Measurements from ENCODE around the gene PHGDH.
"Not testable (repeated sequence)": the region's sequence is repeated elsewhere in the genome, so short reads cannot be mapped to it uniquely, and the experiment has no call there.

Gene PHGDH

GRCh38 chr1:119772298-119772697 lies 60.6 kb downstream of the PHGDH start:
- Histone ChIP-seq H3K36me3 (ENCODE audit: insufficient read depth, low read length) (no peaks in the 10 kb centered on the region), H3K4me1 (ENCODE audit: insufficient read depth, low read length) (peaks cover 17% of the 10 kb centered on the region), H3K9ac (ENCODE audit: low read depth, low read length) (no peak overlapping the region), H3K9me3 (ENCODE audit: control insufficient read depth, insufficient read depth, low read length) (no peaks in the 10 kb centered on the region)

GRCh38 chr1:119773711-119774241 lies 62.0 kb downstream of the PHGDH start:
- Histone ChIP-seq H3K36me3 (ENCODE audit: insufficient read depth, low read length) (no peaks in the 10 kb centered on the region), H3K4me1 (ENCODE audit: insufficient read depth, low read length) (peaks cover 17% of the 10 kb centered on the region), H3K9ac (ENCODE audit: low read depth, low read length) (no peak overlapping the region), H3K9me3 (ENCODE audit: control insufficient read depth, insufficient read depth, low read length) (no peaks in the 10 kb centered on the region)

- Histone ChIP-seq H3K4me1 (ENCODE audit: insufficient read depth, low read length) (peaks cover 17% of the 10 kb centered on the region), H3K36me3 (ENCODE audit: insufficient read depth, low read length) (no peaks in the 10 kb centered on the region), H3K9ac (ENCODE audit: low read depth, low read length) (no peak overlapping the region), H3K9me3 (ENCODE audit: control insufficient read depth, insufficient read depth, low read length) (no peaks in the 10 kb centered on the region)
Measured at GRCh38 chr1:119774746-119775490, 63.2 kb downstream of the PHGDH start.

GRCh38 chr1:119778359-119778758 lies 66.6 kb downstream of the PHGDH start:
- Histone ChIP-seq H3K36me3 (ENCODE audit: insufficient read depth, low read length) (no peaks in the 10 kb centered on the region), H3K9ac (ENCODE audit: low read depth, low read length) (no peak overlapping the region), H3K4me1 (ENCODE audit: insufficient read depth, low read length) (peaks cover 10% of the 10 kb centered on the region), H3K9me3 (ENCODE audit: control insufficient read depth, insufficient read depth, low read length) (no peaks in the 10 kb centered on the region)

- Histone ChIP-seq H3K36me3 (ENCODE audit: insufficient read depth, low read length) (no peaks in the 10 kb centered on the region), H3K4me1 (ENCODE audit: insufficient read depth, low read length) (peaks cover 4% of the 10 kb centered on the region; the same call in 1 of the 2 replicates), H3K9me3 (ENCODE audit: control insufficient read depth, insufficient read depth, low read length) (no peaks in the 10 kb centered on the region), H3K9ac (ENCODE audit: low read depth, low read length) (no peak overlapping the region)
Measured at GRCh38 chr1:119778886-119779560, 67.3 kb downstream of the PHGDH start.

- Histone ChIP-seq H3K9me3 (ENCODE audit: control insufficient read depth, insufficient read depth, low read length) (no peaks in the 10 kb centered on the region), H3K36me3 (ENCODE audit: insufficient read depth, low read length) (no peaks in the 10 kb centered on the region), H3K9ac (ENCODE audit: low read depth, low read length) (no peak overlapping the region), H3K4me1 (ENCODE audit: insufficient read depth, low read length) (peaks cover 3% of the 10 kb centered on the region; the same call in 1 of the 2 replicates)
Measured at GRCh38 chr1:119779869-119780356, 68.2 kb downstream of the PHGDH start.

- no peaks in the 10 kb centered on the region for H3K9me3 ChIP-seq (ENCODE audit: control insufficient read depth, insufficient read depth, low read length)
- H3K9ac ChIP-seq (ENCODE audit: low read depth, low read length), result no peak overlapping the region
- H3K36me3 ChIP-seq (ENCODE audit: insufficient read depth, low read length), result no peaks in the 10 kb centered on the region
- H3K4me1 ChIP-seq (ENCODE audit: insufficient read depth, low read length), result peaks cover 3% of the 10 kb centered on the region; the same call in 1 of the 2 replicates
Measured at GRCh38 chr1:119781434-119782210, 69.9 kb downstream of the PHGDH start.

GRCh38 chr1:119782631-119783325 lies 71.0 kb downstream of the PHGDH start:
- Histone ChIP-seq H3K36me3 (ENCODE audit: insufficient read depth, low read length) (no peaks in the 10 kb centered on the region), H3K4me1 (ENCODE audit: insufficient read depth, low read length) (peaks cover 3% of the 10 kb centered on the region; the same call in 1 of the 2 replicates), H3K9me3 (ENCODE audit: control insufficient read depth, insufficient read depth, low read length) (no peaks in the 10 kb centered on the region), H3K9ac (ENCODE audit: low read depth, low read length) (no peak overlapping the region)

- H3K4me1 ChIP-seq (ENCODE audit: insufficient read depth, low read length), result peaks cover 3% of the 10 kb centered on the region; the same call in 1 of the 2 replicates
- H3K9ac ChIP-seq (ENCODE audit: low read depth, low read length), result no peak overlapping the region
- no peaks in the 10 kb centered on the region for H3K36me3 ChIP-seq (ENCODE audit: insufficient read depth, low read length)
- no peaks in the 10 kb centered on the region for H3K9me3 ChIP-seq (ENCODE audit: control insufficient read depth, insufficient read depth, low read length)
Measured at GRCh38 chr1:119783354-119784185, 71.8 kb downstream of the PHGDH start.

- no peaks in the 10 kb centered on the region for H3K36me3 ChIP-seq (ENCODE audit: insufficient read depth, low read length)
- H3K9me3 ChIP-seq (ENCODE audit: control insufficient read depth, insufficient read depth, low read length), result no peaks in the 10 kb centered on the region
- H3K9ac ChIP-seq (ENCODE audit: low read depth, low read length), result no peak overlapping the region
- peaks cover 3% of the 10 kb centered on the region; the same call in 1 of the 2 replicates for H3K4me1 ChIP-seq (ENCODE audit: insufficient read depth, low read length)
Measured at GRCh38 chr1:119784191-119784781, 72.6 kb downstream of the PHGDH start.

GRCh38 chr1:119786046-119786445 lies 74.3 kb downstream of the PHGDH start:
- H3K9ac ChIP-seq (ENCODE audit: low read depth, low read length); H3K9me3 ChIP-seq (ENCODE audit: control insufficient read depth, insufficient read depth, low read length); H3K36me3 ChIP-seq (ENCODE audit: insufficient read depth, low read length); H3K4me1 ChIP-seq (ENCODE audit: insufficient read depth, low read length): not testable (repeated sequence)

- H3K4me1 ChIP-seq (ENCODE audit: insufficient read depth, low read length), result not testable (repeated sequence)
Measured at GRCh38 chr1:119786473-119787050, 74.8 kb downstream of the PHGDH start.

More at GRCh38 chr1:119786473-119787050, 74.8 kb downstream of the PHGDH start:
- H3K9me3 ChIP-seq (ENCODE audit: control insufficient read depth, insufficient read depth, low read length); H3K36me3 ChIP-seq (ENCODE audit: insufficient read depth, low read length); H3K9ac ChIP-seq (ENCODE audit: low read depth, low read length): not testable (repeated sequence)
